Stimulated activated effector memory CD8-positive, alpha-beta T cell treated with anti-CD3 and anti-CD28 coated beads, Interleukin-12 subunit alpha, Interleukin-12 subunit beta, amount 100 ng/mL, for 72 hours (primary cell): ENCODE measurements around the gene CLECL1.
A peak's percentile ranks its signal among the peaks of the same experiment; 100 is the strongest.
"Not testable (repeated sequence)": the region's sequence is repeated elsewhere in the genome, so short reads cannot be mapped to it uniquely, and the experiment has no call there.

Source experiments
- ATAC-seq: fragments of 150-1000 bp; cut with Tn5 transposase; 2 replicates; pipeline ENCODE4 v1.10.0; 2021
- DNase-seq, 2 donors: peaks; one replicate each; pipeline ENCODE4 v3.0.0; 2021 to 2022; ENCODE audit warnings: low spot score in 2 of 2
- H3K27ac Mint-ChIP-seq: one replicate; pipeline ENCODE4 v1.8.0; 2022; ENCODE audit warnings: mild to moderate bottlenecking, mixed read lengths
- H3K36me3 Mint-ChIP-seq: one replicate; pipeline ENCODE4 v1.8.0; 2022; ENCODE audit warnings: mild to moderate bottlenecking, mixed read lengths
- H3K4me1 Mint-ChIP-seq: one replicate; pipeline ENCODE4 v1.8.0; 2022; ENCODE audit warnings: mixed read lengths
- H3K4me3 Mint-ChIP-seq: one replicate; pipeline ENCODE4 v1.8.0; 2022; ENCODE audit warnings: mild to moderate bottlenecking, mixed read lengths
- H3K9me3 Mint-ChIP-seq: one replicate; pipeline ENCODE4 v1.8.0; 2022; ENCODE audit warnings: mixed read lengths

The CLECL1 gene

DNA sequence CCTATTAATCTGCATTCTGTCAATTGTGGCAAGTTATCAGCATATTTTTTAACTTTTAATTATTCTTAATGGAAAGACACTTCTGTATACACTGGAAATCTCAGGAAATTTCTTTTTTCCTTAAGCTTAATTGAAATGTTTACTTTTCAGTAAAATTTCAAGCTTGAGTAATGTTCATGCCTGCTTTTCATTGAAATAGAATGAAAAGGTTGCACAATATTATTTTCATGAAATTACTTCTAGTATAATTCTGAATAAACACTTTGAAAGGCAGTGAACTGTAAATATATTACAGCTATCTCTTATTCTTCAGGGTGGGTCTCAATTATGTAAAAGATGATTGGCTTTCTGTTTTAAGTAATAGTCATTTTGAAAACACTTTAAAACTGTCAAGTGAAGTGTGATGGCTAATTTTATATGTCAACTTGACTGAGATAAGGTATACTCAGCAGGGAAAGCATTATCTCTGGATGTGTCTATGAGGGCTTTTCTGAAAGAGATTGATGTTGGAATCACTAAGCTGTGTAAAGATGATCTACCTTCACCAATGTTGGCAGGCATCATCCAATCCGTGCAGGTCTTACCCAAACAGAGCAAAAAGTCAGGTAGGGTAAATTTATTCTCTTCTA lies 33.5 kb downstream of the CLECL1 start:
- peak; percentile 12 for ATAC-seq
- H3K27ac Mint-ChIP-seq, result peak overlapping the region; percentile 58
- H3K4me1 Mint-ChIP-seq, result peaks cover 65% of the 10 kb centered on the region
- H3K4me3 Mint-ChIP-seq, result no peak overlapping the region
- DNase-seq, result no peak
- peaks cover 82% of the 10 kb centered on the region for H3K36me3 Mint-ChIP-seq
- H3K9me3 Mint-ChIP-seq, result peaks cover 4% of the 10 kb centered on the region

DNA sequence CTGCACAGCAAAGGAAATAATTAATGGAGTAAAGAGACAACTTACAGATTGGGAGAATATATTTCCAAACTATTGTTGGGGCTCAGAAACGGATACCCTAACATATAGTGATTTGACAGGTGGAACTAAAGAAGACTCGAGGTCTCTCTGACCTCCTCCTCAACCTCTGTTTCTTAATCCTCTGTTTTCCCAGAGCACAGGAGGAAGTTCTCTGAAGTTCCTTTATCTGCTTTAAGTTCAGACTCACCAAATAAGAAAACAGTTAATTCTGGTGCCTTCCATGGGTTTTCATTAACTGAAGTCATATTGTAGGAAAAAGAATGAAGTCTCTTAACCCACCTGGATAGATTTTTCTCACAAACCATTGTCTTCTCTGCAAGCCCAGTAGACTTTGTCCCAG lies 34.2 kb downstream of the CLECL1 start:
- H3K9me3 Mint-ChIP-seq, result peaks cover 4% of the 10 kb centered on the region
- no peak overlapping the region for H3K4me3 Mint-ChIP-seq
- peaks cover 65% of the 10 kb centered on the region for H3K4me1 Mint-ChIP-seq
- no peak for DNase-seq
- peak overlapping the region; percentile 58 for H3K27ac Mint-ChIP-seq
- peaks cover 89% of the 10 kb centered on the region for H3K36me3 Mint-ChIP-seq
- ATAC-seq, result no peak

DNA sequence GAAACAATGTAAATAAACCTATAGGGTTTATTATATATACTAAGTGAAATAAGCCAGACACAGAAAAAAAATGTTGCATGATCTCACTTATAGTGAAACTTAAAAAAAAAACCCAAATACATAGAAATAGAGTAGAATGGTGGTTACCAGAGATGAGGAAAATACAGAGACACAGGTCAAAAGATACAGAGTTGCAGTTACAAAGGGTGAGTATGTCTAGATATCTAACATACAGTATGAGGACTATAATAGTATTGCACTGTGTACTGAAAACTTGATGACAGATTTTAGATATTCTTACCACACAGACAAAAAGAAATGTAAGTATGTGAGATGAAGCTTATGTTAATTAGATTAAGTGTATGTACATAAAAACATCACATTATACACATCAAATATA lies 35.3 kb downstream of the CLECL1 start:
- H3K27ac Mint-ChIP-seq, result peak overlapping the region; percentile 58
- H3K36me3 Mint-ChIP-seq, result peaks cover 100% of the 10 kb centered on the region
- peaks cover 4% of the 10 kb centered on the region for H3K9me3 Mint-ChIP-seq
- DNase-seq, result no peak
- peaks cover 66% of the 10 kb centered on the region for H3K4me1 Mint-ChIP-seq
- H3K4me3 Mint-ChIP-seq, result no peak overlapping the region
- ATAC-seq, result peak; percentile 65

DNA sequence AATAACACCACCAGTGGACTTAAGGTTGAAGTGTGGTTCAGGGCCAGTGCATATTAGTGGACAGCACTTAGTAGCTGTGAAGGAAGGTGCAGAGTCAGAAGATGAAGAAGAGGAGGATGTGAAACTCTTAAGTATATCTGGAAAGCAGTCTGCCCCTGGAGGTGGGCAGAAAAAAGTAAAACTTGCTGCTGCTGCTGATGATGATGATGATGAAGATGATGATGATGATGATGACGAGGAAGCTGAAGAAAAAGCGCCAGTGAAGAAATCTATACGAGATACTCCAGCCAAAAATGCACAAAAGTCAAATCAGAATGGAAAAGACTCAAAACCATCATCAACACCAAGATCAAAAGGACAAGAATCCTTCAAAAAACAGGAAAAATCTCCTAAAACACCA lies 37.2 kb downstream of the CLECL1 start:
- not testable (repeated sequence) for ATAC-seq, H3K9me3 Mint-ChIP-seq, H3K4me3 Mint-ChIP-seq, DNase-seq
- peak overlapping the region; percentile 14 for H3K27ac Mint-ChIP-seq
- peaks cover 66% of the 10 kb centered on the region for H3K4me1 Mint-ChIP-seq
- H3K36me3 Mint-ChIP-seq, result peaks cover 100% of the 10 kb centered on the region

DNA sequence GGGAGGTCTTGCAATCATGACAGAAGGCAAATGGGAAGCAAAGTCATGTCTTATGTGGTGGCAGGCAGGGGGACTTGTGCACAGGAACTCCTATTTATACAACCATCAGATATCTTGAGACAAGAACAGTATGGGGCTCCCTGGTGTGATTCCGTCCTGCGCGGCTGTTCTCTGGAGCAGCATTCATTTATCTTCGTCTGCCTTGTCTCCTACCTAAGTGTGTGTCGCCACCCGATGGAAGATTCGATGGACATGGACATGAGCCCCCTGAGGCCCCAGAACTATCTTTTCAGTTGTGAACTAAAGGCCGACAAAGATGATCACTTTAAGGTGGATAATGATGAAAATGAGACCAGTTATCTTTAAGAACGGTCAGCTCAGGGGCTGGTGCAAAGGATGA lies 37.7 kb downstream of the CLECL1 start:
- H3K4me3 Mint-ChIP-seq, ATAC-seq, H3K9me3 Mint-ChIP-seq, DNase-seq: not testable (repeated sequence)
- peaks cover 100% of the 10 kb centered on the region for H3K36me3 Mint-ChIP-seq
- peaks cover 64% of the 10 kb centered on the region for H3K4me1 Mint-ChIP-seq
- H3K27ac Mint-ChIP-seq, result peak overlapping the region; percentile 14

DNA sequence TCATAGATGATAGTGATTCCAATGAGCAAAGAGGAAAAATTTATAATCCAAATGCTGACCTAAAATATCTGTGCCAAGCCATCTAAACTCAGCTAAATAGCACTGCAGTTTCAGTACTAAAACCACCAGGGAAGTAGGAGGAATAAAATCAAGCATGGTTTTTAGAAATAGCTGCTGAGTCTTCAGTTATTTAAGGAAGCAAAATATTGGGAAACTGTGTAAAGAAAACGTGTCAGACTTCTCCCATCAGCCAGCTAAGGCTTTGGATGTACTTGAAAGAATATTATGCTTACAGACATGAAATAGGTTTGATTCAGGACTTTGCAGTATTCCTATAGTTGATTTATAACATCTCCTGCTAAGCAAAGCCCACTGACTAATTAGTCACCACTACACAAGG lies 38.7 kb downstream of the CLECL1 start:
- peak overlapping the region; percentile 14 for H3K27ac Mint-ChIP-seq
- DNase-seq (no peak), ATAC-seq (no peak)
- H3K4me1 Mint-ChIP-seq, result peaks cover 63% of the 10 kb centered on the region
- no peak overlapping the region for H3K4me3 Mint-ChIP-seq
- H3K36me3 Mint-ChIP-seq, result peaks cover 100% of the 10 kb centered on the region
- H3K9me3 Mint-ChIP-seq, result peaks cover 8% of the 10 kb centered on the region

DNA sequence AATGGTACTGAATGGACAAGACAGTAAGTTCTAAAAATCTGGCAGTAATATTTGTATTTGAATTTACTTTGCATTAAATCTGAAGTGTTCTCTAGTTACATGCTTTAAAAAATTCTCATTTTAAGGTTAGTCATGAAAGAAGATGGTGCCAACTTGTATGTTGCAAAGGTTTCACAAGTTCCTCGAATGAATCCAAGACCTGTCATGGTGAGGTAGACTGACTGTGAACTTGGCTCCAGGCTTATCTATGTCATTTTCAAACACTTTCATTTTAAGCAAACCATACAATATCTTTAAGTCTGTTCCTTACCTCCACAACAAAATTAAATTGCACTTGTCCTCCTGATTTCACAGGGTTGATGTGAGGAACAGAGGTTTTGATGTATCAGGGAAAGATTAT lies 40.0 kb downstream of the CLECL1 start:
- ATAC-seq (no peak), DNase-seq (no peak)
- Mint-ChIP-seq H3K36me3 (peaks cover 100% of the 10 kb centered on the region), H3K27ac (peak overlapping the region; percentile 61), H3K4me1 (peaks cover 57% of the 10 kb centered on the region), H3K4me3 (no peak overlapping the region), H3K9me3 (peaks cover 8% of the 10 kb centered on the region)

DNA sequence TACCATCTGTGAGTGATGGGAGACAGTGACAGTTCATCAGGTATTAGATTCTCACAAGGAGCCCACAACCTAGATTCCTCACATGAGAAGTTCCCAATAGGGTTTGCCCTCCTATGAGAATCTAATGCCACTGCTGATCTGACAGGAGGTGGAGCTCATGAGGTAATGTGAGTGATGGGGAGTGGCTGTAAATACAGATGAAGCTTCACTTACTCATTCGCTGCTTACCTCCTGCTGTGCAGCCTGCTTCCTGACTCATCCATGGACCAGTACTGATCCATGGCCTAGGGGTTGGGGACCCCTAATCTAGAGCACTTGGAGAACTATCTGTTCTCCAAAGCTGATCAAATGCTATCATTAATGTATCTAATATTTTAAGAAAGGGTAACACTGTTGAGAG lies 45.7 kb downstream of the CLECL1 start:
- ATAC-seq (no peak), DNase-seq (no peak)
- H3K4me1 Mint-ChIP-seq, result peaks cover 78% of the 10 kb centered on the region
- H3K36me3 Mint-ChIP-seq, result peaks cover 100% of the 10 kb centered on the region
- no peak overlapping the region for H3K4me3 Mint-ChIP-seq
- H3K9me3 Mint-ChIP-seq, result peaks cover 8% of the 10 kb centered on the region
- H3K27ac Mint-ChIP-seq, result no peak overlapping the region

DNA sequence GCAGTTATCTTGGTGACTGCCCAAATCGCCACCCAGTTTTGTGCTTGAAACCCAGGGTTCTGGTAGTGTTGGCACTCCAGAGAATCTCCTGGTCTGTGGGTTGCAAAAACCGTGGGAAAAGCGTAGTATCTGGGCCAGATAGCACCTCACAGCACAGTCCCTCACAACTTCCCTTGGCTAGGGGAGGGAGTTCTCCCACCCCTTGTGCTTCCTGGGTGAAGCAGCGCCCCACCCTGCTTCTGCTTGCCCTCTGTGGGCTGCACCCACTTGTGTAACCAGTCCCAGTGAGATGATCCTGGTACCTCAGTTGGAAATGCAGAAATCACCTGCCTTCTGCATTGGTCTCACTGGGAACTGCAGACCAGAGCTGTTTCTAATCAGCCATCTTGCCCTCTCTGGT lies 47.0 kb downstream of the CLECL1 start:
- peaks cover 71% of the 10 kb centered on the region for H3K4me1 Mint-ChIP-seq
- H3K4me3 Mint-ChIP-seq, result peak overlapping the region; percentile 32
- ATAC-seq (no peak), DNase-seq (no peak)
- peak overlapping the region; percentile 83 for H3K27ac Mint-ChIP-seq
- H3K36me3 Mint-ChIP-seq, result peaks cover 100% of the 10 kb centered on the region
- peaks cover 12% of the 10 kb centered on the region for H3K9me3 Mint-ChIP-seq

DNA sequence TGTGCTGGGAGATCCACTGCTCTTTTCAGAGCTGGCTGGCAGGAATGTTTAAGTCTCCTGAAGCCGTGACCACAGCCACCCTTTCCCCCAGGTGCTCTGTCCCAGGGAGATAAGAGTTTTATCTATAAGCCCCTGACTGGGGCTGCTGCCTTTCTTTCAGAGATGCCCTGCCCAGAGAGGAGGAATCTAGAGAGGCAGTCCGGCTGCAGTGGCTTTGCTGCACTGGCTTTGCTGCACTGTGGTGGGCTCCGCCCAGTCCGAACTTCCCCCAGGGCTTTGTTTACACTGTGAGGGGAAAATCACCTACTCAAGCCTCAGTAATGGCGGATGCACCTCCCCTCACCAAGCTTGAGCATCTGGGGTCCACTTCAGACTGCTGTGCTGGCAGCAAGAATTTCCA lies 47.5 kb downstream of the CLECL1 start:
- Mint-ChIP-seq H3K36me3 (peaks cover 100% of the 10 kb centered on the region), H3K27ac (peak overlapping the region; percentile 83), H3K4me1 (peaks cover 70% of the 10 kb centered on the region), H3K9me3 (peaks cover 13% of the 10 kb centered on the region), H3K4me3 (peak overlapping the region; percentile 32)
- DNase-seq, result not testable (repeated sequence)
- ATAC-seq, result peak; percentile 54

DNA sequence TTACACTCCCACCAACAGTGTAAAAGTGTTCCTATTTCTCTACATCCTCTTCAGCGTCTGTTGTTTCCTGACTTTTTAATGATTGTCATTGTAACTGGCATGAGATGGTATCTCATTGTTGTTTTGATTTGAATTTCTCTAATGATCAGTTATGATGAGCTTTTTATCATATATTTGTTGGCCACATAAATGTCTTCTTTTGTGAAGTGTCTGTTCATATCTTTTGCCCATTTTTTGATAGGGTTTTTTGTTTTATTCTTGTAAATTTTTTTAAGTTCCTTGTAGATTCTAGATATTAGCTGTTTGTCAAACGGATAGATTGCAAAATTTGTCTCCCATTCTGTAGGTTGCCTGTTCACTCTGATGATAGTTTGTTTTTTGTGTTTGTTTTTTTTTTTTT lies 49.9 kb downstream of the CLECL1 start:
- Mint-ChIP-seq H3K9me3 (peaks cover 19% of the 10 kb centered on the region), H3K4me1 (peaks cover 77% of the 10 kb centered on the region), H3K4me3 (peak overlapping the region; percentile 32), H3K36me3 (peaks cover 100% of the 10 kb centered on the region), H3K27ac (peak overlapping the region; percentile 79)
- DNase-seq, ATAC-seq: not testable (repeated sequence)

DNA sequence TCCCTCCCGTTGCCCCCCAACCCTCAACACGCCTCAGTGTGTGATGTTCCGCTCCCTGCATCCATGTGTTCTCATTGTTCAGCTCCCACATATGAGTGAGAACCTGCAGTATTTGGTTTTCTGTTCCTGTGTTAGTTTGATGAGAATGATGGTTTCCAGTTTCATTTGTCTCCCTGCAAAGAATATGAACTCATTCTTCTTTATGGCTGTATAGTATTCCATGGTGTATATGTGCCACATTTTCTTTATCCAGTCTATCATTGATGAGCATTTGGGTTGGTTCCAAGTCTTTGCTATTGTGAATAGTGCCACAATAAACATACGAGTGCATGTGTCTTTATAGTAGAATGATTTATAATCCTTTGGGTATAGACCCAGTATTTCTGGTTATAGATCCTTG lies 50.4 kb downstream of the CLECL1 start:
- DNase-seq, ATAC-seq: not testable (repeated sequence)
- Mint-ChIP-seq H3K4me3 (peak overlapping the region; percentile 32), H3K4me1 (peaks cover 82% of the 10 kb centered on the region), H3K27ac (peak overlapping the region; percentile 79), H3K36me3 (peaks cover 100% of the 10 kb centered on the region), H3K9me3 (peaks cover 19% of the 10 kb centered on the region)

DNA sequence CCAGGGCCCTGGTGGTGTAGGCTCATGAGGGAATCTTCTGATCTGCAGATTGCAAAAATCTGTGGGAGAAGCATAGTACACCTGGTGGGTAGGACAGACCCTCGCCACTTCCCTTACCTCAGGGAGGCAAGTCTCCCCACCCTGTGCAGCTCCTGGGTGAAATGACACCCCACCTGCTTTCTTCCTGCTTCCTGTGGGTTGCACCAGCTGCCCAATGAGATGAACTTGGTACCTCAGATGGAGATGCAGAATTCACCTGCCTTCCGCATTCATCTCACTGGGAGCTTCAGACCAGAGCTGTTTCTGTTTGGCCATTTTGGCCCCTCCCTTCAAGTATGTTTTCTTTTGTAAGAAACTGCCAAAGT lies 58.7 kb downstream of the CLECL1 start:
- peak overlapping the region; percentile 79 for H3K4me3 Mint-ChIP-seq
- DNase-seq, result peak in 1 of 2 donors; percentile 68
- peak overlapping the region; percentile 98 for H3K27ac Mint-ChIP-seq

DNA sequence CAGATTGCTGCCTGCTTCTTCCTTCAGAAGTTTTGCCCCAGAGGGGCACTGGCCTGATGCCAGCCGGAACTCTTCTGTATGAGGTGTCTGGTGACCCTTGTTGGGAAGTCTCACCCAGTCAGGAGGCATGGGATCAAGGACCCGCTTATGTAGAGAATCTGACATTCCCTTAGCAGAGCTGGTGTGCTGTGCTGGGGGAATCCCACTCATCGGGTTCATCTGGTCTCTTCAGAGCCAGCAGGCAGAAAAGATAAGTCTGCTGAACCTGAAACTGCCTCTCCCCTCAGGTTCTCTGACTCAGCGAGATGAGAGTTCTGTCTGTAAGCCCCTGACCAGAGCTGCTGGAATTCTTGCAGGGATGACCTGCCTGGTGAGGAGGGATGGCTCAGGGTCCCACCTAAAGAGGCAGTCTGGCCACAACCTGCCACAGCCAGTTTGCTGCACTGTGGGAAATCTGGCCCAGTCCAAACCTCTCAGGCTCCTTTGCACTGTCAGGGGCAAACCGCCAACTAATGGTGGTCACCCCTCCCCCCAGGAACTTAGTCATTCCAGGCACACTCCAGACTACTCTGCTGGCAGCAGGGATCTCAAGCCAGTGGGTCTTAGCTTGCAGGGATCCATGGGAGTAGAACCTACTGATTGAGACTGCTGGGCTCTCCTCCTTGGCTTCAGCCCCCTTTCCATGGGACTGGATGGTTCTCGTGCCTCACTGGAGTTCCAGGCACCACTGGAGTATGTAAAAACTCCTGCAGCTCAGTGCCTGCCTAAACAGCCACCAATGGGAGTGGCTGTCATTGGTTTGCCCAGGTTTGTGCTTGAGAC lies 59.3 kb downstream of the CLECL1 start:
- Mint-ChIP-seq H3K4me3 (peak overlapping the region; percentile 79), H3K4me1 (peaks cover 71% of the 10 kb centered on the region), H3K9me3 (no peaks in the 10 kb centered on the region), H3K36me3 (peaks cover 95% of the 10 kb centered on the region), H3K27ac (peak overlapping the region; percentile 98)
- DNase-seq, result peak; percentile 46 to 87
- ATAC-seq, result peak; percentile 71

More for the DNA sequence above, 58.7 kb downstream of the CLECL1 start:
- Mint-ChIP-seq H3K36me3 (peaks cover 100% of the 10 kb centered on the region), H3K4me1 (peaks cover 69% of the 10 kb centered on the region), H3K9me3 (no peaks in the 10 kb centered on the region)
- ATAC-seq, result peak; percentile 5
